ENCODE results near the gene PYGM. TPM values are rescaled to one million over a fixed set of nuclear protein-coding genes. Genes with fewer than 3 reads are reported as not detected.
A peak's percentile ranks its signal among the peaks of the same experiment; 100 is the strongest.

The PYGM gene
- total RNA-seq, 1 experiment from 2014 or later: 6.6 TPM

DNA sequence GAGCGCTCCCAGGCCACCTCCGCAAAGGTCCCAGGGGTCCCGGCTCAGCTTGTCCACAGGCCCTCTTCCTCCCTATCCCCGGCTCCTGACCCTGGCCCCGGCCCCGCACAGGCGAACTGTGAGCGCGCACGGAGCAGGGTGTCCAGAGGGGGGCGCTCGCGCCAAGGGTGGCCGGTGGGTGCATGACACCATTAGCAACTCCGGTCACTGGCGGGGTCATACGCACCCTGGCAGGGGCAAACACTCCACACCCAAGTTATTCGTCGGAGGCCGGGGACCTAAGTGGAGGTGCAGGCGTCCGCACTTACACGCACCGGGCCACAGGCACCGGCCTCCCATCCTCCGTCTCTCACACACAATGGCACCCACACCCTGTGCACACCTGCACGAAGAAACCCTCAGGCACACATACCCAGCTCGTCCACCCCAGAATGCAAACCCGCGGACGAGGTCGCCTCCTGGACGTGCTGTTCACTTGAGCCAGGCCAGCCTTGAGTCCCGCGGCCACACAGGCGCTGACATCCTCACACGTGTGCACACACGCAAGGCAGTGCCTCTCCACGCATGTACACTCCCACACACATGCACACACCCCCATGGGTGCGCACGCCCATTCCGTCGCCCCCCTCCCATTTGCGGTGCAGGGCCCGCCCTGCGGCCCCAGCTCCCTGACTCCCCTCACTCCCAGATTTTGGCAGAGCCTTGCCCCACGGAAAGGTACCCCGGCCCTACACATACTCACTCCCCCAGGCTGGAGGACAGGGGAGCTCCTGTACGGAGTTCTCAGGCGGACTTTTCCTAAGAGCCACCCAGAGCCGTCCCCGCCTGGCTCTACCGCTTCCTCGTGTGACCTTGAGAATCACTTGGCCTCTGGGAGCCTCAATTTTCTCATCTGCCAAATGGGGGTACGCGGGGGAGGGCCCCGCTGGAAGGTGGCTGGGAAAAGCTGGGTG lies 15.9 kb downstream of the PYGM start, which contains the start of gene RASGRP2 (continued):
- TF ChIP-seq, protein P1, sequence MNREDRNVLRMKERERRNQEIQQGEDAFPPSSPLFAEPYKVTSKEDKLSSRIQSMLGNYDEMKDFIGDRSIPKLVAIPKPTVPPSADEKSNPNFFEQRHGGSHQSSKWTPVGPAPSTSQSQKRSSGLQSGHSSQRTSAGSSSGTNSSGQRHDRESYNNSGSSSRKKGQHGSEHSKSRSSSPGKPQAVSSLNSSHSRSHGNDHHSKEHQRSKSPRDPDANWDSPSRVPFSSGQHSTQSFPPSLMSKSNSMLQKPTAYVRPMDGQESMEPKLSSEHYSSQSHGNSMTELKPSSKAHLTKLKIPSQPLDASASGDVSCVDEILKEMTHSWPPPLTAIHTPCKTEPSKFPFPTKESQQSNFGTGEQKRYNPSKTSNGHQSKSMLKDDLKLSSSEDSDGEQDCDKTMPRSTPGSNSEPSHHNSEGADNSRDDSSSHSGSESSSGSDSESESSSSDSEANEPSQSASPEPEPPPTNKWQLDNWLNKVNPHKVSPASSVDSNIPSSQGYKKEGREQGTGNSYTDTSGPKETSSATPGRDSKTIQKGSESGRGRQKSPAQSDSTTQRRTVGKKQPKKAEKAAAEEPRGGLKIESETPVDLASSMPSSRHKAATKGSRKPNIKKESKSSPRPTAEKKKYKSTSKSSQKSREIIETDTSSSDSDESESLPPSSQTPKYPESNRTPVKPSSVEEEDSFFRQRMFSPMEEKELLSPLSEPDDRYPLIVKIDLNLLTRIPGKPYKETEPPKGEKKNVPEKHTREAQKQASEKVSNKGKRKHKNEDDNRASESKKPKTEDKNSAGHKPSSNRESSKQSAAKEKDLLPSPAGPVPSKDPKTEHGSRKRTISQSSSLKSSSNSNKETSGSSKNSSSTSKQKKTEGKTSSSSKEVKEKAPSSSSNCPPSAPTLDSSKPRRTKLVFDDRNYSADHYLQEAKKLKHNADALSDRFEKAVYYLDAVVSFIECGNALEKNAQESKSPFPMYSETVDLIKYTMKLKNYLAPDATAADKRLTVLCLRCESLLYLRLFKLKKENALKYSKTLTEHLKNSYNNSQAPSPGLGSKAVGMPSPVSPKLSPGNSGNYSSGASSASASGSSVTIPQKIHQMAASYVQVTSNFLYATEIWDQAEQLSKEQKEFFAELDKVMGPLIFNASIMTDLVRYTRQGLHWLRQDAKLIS (CRISPR knock-in tag; IDR thresholded peaks at IDR 0.05; ENCODE audit: borderline replicate concordance): no peak
- TF ChIP-seq SP1 (CRISPR knock-in tag; conservative IDR thresholded peaks at IDR 0.05): peak; percentile 26; the same call in 1 of the 2 replicates
- TF ChIP-seq, protein P2, sequence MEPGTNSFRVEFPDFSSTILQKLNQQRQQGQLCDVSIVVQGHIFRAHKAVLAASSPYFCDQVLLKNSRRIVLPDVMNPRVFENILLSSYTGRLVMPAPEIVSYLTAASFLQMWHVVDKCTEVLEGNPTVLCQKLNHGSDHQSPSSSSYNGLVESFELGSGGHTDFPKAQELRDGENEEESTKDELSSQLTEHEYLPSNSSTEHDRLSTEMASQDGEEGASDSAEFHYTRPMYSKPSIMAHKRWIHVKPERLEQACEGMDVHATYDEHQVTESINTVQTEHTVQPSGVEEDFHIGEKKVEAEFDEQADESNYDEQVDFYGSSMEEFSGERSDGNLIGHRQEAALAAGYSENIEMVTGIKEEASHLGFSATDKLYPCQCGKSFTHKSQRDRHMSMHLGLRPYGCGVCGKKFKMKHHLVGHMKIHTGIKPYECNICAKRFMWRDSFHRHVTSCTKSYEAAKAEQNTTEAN (CRISPR knock-in tag; IDR thresholded peaks at IDR 0.05): 0 out of 2 replicates have a peak, but pooled peaks have one; percentile 20
- TF ChIP-seq, protein P3, sequence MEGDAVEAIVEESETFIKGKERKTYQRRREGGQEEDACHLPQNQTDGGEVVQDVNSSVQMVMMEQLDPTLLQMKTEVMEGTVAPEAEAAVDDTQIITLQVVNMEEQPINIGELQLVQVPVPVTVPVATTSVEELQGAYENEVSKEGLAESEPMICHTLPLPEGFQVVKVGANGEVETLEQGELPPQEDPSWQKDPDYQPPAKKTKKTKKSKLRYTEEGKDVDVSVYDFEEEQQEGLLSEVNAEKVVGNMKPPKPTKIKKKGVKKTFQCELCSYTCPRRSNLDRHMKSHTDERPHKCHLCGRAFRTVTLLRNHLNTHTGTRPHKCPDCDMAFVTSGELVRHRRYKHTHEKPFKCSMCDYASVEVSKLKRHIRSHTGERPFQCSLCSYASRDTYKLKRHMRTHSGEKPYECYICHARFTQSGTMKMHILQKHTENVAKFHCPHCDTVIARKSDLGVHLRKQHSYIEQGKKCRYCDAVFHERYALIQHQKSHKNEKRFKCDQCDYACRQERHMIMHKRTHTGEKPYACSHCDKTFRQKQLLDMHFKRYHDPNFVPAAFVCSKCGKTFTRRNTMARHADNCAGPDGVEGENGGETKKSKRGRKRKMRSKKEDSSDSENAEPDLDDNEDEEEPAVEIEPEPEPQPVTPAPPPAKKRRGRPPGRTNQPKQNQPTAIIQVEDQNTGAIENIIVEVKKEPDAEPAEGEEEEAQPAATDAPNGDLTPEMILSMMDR (IDR thresholded peaks at IDR 0.05): peak; percentile 46; the same call in 1 of the 2 replicates
- no peak for TF ChIP-seq ETV6 (CRISPR knock-in tag; IDR thresholded peaks at IDR 0.05)
- TF ChIP-seq, protein P4, sequence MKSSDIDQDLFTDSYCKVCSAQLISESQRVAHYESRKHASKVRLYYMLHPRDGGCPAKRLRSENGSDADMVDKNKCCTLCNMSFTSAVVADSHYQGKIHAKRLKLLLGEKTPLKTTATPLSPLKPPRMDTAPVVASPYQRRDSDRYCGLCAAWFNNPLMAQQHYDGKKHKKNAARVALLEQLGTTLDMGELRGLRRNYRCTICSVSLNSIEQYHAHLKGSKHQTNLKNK (CRISPR knock-in tag; IDR thresholded peaks at IDR 0.05): no peak
- TF ChIP-seq JUN (CRISPR knock-in tag; IDR thresholded peaks at IDR 0.05): no peak
- TF ChIP-seq, protein P5, sequence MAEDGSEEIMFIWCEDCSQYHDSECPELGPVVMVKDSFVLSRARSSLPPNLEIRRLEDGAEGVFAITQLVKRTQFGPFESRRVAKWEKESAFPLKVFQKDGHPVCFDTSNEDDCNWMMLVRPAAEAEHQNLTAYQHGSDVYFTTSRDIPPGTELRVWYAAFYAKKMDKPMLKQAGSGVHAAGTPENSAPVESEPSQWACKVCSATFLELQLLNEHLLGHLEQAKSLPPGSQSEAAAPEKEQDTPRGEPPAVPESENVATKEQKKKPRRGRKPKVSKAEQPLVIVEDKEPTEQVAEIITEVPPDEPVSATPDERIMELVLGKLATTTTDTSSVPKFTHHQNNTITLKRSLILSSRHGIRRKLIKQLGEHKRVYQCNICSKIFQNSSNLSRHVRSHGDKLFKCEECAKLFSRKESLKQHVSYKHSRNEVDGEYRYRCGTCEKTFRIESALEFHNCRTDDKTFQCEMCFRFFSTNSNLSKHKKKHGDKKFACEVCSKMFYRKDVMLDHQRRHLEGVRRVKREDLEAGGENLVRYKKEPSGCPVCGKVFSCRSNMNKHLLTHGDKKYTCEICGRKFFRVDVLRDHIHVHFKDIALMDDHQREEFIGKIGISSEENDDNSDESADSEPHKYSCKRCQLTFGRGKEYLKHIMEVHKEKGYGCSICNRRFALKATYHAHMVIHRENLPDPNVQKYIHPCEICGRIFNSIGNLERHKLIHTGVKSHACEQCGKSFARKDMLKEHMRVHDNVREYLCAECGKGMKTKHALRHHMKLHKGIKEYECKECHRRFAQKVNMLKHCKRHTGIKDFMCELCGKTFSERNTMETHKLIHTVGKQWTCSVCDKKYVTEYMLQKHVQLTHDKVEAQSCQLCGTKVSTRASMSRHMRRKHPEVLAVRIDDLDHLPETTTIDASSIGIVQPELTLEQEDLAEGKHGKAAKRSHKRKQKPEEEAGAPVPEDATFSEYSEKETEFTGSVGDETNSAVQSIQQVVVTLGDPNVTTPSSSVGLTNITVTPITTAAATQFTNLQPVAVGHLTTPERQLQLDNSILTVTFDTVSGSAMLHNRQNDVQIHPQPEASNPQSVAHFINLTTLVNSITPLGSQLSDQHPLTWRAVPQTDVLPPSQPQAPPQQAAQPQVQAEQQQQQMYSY (CRISPR knock-in tag; IDR thresholded peaks at IDR 0.05): no peak
- TF ChIP-seq, protein P6, sequence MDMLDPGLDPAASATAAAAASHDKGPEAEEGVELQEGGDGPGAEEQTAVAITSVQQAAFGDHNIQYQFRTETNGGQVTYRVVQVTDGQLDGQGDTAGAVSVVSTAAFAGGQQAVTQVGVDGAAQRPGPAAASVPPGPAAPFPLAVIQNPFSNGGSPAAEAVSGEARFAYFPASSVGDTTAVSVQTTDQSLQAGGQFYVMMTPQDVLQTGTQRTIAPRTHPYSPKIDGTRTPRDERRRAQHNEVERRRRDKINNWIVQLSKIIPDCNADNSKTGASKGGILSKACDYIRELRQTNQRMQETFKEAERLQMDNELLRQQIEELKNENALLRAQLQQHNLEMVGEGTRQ (CRISPR knock-in tag; IDR thresholded peaks at IDR 0.05): no peak; the same call in 1 of the 2 replicates
- no peak for TF ChIP-seq ZNF263 (CRISPR knock-in tag; IDR thresholded peaks at IDR 0.05; ENCODE audit: low read depth)
